Glomerular endothelial cell (primary cell): ENCODE data around the gene TNS3. TPM values are rescaled to one million over a fixed set of nuclear protein-coding genes. Genes with fewer than 3 reads are reported as not detected.

ENCODE experiments used
- DNase-seq: peaks from one replicate; pipeline ENCODE4 v3.0.0-alpha.2; 2011; ENCODE audit warnings: low read depth, low spot score; ENCODE audit errors: extremely low read depth
- total RNA-seq: library from RNA; depleted of rRNA; stranded (reverse); fragments of >200 nt; gene quantifications from 2 replicates; pipeline ENCODE4 v1.2.3, GENCODE V29; 2015

TNS3 gene
- total RNA-seq, 1 donor from 2014 or later: 62.3 TPM

- no peak for DNase-seq
These were observed 52.5 kb downstream of the TNS3 start for GRCh38 chr7:47529405-47529804.

- DNase-seq: no peak
These were observed 53.4 kb downstream of the TNS3 start for GRCh38 chr7:47528471-47528870.

GRCh38 chr7:47526466-47526865, 55.4 kb downstream of the TNS3 start:
- no peak for DNase-seq

- DNase-seq: no peak
These were observed 56.8 kb downstream of the TNS3 start for GRCh38 chr7:47525066-47525623.

- no peak for DNase-seq
These were observed 58.5 kb downstream of the TNS3 start for GRCh38 chr7:47523401-47523800.

GRCh38 chr7:47521816-47522561, 59.9 kb downstream of the TNS3 start:
- DNase-seq: no peak

GRCh38 chr7:47521011-47521795, 60.7 kb downstream of the TNS3 start:
- DNase-seq: no peak

GRCh38 chr7:47520406-47520805, 61.5 kb downstream of the TNS3 start:
- DNase-seq: no peak

- no peak for DNase-seq
These were observed 63.1 kb downstream of the TNS3 start for GRCh38 chr7:47518827-47519226.

- DNase-seq: no peak
These were observed 64.0 kb downstream of the TNS3 start for GRCh38 chr7:47517821-47518480.

- DNase-seq: no peak
These were observed 64.8 kb downstream of the TNS3 start for GRCh38 chr7:47516985-47517600.

GRCh38 chr7:47516386-47516785, 65.5 kb downstream of the TNS3 start:
- no peak for DNase-seq

GRCh38 chr7:47515305-47515834, 66.5 kb downstream of the TNS3 start:
- no peak for DNase-seq

- no peak for DNase-seq
These were observed 67.1 kb downstream of the TNS3 start for GRCh38 chr7:47514818-47515217.

GRCh38 chr7:47514367-47514766, 67.5 kb downstream of the TNS3 start:
- DNase-seq: no peak

- no peak for DNase-seq
These were observed 68.1 kb downstream of the TNS3 start for GRCh38 chr7:47513741-47514241.

- no peak for DNase-seq
These were observed 69.3 kb downstream of the TNS3 start for GRCh38 chr7:47512481-47513176.

- no peak for DNase-seq
These were observed 70.1 kb downstream of the TNS3 start for GRCh38 chr7:47511699-47512370.

GRCh38 chr7:47510786-47511185, 71.1 kb downstream of the TNS3 start:
- no peak for DNase-seq
